Limb (tissue), 2 donors: ENCODE results near the gene NUDT5.
"Not testable (repeated sequence)": the region's sequence is repeated elsewhere in the genome, so short reads cannot be mapped to it uniquely, and the experiment has no call there.

Experiments
- DNase-seq, 2 donors: peaks; one replicate each; pipeline ENCODE4 v3.0.0-alpha.2; 2016; ENCODE audit errors: extremely low spot score in 2 of 2

NUDT5 gene

DNA sequence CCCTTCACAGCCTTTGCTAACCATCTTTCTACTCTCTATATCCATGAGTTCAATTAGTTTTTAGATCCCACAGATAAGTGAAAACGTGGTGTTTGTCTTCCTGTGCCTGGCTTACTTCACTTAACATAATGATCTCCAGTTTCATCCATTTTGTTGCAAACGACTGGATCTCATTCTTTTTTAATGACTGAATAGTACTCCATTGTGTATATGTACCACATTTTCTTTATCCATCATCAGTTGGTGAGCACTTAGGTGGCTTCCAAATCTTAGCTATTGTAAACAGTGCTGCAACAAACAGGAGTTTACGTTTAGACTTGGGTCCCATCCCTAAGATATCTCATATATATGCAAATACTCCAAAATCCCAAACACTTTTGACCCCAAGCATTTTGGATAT, 9.4 kb upstream of the NUDT5 start:
- DNase-seq, result no peak

DNA sequence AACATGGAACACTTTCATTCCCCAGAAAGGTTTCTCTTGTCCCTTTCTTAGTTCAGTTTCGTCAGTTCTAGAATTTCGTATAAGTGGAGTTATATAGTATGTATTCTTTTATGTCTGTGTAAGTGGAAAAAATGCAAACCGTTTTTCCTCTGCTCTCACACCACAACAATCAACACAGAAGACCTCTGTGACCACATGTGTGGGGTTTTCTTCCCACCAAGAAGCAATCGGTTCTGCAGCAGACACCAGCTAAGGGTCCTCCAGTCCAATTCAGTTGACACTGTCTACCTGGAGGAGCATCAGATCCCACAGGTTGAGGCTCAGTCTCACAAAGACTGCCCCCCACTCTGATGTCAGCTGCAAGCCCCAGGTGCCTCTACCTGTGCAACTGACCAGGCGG, 6.5 kb upstream of the NUDT5 start:
- no peak for DNase-seq

DNA sequence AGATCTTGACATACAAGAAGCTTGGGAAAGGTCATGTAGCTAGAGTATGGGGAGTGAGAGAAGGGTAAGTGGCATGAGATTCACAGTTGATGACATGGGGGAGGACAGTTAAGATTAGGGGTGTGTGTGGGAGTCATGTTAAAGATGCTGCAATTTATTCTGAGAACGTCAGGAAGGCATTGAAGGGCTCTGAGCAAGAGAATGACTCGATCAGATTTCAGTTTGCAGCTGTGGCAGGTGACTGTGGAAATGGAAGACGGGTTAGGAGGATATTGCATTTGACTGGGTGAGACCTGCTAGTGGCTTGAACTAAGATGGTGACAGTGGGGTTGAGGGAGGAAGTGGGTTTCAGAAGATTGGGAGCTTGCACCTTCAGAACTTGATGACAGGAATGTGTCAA, 5.9 kb upstream of the NUDT5 start:
- no peak for DNase-seq

DNA sequence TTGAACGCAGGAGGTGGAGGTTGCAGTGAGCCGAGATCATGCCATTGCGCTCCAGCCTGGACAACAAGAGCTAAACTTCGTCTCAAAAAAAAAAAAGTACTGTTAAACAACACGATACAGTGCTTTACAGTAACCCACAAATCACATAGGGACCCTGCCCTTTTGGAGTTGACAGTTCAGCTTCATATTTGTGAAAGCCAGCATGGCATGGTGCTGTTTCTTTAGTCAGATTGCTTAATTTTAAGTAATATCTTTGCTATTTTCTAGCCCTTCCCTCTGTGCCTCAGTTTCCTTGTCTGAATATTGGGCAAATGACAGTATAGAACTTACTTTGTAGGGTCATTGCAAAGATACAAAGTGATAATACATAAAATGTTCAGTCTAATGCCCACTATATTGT, 5.2 kb upstream of the NUDT5 start:
- no peak for DNase-seq

DNA sequence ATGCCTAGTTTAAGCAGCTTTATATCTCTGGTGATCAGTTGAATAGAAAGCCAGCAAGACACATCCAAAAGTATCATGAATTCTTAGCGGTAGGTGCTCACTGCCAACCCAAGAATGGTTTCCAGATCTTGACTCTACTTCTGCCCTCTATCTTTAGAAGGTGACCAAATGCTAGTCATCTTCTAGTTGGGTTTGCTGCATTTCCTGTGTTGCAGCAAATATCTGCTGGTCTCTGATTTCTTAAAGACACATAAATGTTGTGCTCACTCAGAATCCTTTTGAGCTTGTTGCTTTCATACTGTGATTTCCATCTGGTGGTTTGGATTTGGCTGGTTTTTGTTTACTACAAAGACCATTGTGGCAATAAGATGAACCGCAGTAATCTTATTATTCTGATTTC, 2.5 kb upstream of the NUDT5 start:
- DNase-seq, result no peak

DNA sequence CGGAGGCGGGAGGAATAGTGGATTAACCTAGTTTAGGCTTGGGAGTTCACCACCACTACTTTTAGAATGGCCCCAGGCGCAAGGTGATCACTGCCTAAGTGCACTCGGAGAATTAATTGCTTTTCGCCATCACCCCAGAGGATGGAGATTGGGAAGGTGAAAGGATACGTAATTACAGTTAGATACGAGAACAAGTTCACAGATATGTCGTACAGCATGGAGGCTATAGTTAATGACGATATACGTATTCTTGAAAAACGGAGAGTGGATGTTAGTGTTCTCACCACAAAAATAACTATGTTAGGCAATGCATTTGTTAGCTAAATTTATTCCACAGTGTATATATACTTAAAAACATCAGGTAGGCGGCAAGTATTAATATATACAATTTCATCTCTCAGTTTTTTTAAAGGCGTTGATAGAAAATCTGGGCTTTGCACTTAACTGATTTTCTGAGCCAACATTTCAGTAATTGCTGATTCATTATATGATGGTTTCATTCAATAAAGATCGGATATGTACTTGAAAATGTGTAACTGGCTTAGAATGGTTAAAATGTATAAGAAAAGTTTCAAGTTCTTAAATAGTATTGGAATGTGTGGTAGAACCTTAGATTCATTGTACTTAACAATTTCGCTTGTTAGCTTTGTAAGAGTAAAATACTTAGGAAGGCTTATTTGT, 980 bp upstream of the NUDT5 start:
- DNase-seq, result no peak

DNA sequence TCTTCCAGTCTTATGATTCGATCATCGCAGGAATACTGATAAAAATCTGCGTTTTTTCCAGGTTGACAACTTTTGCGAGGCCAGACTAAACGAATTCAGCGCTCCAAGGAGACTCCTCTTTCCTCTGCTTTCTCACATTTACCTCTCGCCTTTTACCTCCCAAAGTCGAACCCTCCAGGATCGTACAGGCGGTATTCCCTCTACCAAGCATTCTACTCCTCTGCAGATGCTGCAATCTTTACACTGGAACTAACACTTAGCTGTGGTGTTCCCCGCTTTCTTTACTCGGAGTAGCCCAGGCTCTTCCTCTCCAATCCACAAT, 449 bp downstream of the NUDT5 start:
- no peak for DNase-seq

DNA sequence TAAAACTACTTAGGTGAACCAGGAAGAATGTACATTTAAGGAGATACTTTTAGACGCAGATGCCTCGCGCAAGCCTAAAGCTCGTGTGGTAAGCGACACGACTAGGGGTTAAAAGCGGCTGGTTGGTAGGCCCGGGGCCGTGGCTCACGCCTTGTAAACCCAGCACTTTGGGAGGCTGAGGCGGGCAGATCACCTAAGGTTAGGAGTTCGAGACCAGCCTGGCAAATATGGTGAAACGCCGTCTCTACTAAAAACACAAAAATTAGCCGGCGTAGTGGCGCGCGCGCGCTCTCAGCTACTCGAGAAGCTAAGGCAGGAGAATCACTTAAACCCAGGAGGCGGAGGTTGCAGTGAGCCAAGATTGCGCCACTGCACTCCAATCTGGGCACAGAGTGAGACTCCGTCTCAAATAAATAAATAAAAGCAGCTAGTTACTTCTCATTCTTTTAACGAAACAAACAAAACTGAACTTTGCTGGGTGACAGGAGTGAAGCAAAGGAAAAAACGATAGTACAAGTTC, 879 bp downstream of the NUDT5 start:
- DNase-seq, result peak in 1 of 2 donors; percentile 37

DNA sequence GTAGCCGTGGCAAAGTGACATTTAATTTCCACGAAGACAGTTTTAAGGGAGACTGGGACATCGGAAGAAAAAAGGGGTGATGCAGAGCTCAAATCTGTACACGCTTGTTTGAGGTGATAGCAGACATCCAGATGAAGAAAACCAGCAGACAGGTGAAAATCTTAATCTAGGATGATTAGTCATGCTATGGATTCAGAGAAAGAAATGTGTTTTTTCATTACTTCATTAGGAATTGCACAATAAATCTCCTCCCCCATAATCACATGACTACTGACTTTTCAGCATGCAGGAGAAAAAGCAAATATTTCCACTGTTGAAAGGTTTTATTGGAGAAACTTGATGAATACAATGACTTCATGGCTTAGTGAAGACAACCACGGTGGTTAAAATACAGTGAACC, 2.5 kb downstream of the NUDT5 start:
- no peak for DNase-seq

DNA sequence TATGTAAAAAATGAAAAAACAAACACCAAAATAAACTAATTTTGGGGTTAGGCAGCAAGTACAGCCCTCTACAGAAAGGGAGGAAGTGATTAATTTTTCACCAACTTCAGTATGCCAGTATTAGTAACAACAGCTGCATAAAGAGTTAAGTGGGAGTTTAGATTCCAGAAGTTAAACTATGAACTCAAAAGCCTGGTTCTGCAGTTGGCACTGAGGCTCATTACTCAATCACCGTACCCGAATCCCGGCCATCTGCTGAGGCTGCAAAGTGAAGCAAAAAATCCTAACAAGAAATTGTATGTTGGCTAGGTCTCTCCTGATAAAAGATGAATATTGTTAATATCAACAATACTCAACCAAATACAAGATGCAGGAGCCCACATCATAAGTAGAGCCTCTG, 4.0 kb downstream of the NUDT5 start:
- no peak for DNase-seq

DNA sequence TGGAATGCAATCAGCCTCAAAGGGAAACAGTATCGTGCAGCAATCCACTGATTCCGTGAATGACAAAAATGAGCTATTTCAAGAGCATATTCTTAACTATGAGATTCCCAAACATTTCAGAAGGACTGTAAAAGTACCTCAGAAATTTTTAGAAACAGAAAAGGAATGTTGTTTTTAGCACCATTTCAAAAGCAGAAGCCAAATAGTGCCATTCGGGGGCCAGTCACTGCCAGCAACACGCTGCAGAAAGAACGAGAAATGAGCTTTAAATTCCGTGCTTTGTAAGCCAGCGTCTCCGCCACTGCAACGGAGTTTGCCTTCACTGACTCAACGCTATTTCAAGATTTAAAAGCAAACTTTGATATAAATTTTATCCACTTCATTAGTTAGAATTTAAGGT, 6.3 kb downstream of the NUDT5 start:
- no peak for DNase-seq

DNA sequence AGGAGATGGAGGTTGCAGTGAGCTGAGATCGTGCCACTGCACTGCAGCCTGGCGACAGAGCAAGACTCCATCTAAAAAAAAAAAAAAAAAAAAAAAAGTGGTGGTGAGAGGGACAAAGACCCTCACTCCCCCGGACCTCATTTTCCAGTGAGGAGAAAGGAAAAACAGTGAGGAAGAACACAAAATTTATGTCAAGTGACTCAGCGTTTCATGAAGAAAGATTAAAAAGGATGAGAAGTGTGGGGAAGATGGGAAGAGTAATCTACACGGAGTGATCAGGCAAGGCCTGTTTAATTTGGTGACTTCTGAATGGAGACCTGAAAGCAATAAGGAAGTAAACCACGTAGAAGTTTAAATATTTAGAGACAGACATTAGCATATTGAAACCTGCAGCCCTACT, 7.0 kb downstream of the NUDT5 start:
- no peak for DNase-seq

DNA sequence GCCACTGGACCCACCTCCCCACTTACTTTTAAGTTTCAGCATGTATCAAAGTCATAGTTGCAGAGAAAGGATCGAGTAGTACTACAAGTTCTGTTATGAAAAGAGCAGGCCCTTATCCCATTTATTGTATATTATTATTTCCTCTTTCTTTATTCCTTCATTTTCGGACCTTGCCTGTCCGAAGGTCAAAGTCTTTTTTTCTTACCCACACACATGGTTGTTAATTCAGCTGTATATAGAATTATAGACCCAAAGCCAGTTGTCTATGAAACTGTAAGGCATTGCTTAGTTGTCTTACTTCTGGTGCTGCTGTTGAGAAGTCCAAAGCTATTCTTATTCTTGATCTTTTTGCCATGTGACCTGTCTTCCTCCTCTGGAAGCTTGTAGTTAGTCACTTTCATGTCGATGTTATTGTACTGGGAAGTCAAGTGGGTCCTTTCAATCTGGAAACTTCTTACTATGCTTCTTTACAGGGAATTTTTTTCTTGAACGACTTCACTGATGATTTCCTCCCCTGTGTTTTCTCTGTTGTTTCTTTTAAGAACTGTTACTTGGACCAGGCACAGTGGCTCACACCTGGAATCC, 8.3 kb downstream of the NUDT5 start:
- DNase-seq, result no peak

DNA sequence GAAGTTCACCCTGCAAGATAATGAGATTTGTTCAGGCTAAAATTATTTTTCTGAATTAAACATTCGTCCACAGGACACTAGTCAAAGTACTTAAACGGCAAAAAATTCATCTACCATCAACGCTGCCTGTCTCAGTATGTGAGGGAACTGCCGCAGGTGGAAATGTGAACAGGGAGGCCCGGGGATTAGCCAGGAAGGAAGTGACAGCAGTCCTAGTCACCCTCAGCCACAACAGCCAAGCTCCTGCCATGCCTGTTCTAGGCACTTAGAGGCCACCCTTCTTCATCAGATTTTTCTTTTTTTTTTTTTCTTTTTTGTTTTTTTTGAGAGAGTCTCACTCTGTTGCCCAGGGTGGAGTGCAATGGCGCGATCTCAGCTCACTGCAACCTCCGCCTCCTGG, 9.4 kb downstream of the NUDT5 start:
- no peak for DNase-seq

DNA sequence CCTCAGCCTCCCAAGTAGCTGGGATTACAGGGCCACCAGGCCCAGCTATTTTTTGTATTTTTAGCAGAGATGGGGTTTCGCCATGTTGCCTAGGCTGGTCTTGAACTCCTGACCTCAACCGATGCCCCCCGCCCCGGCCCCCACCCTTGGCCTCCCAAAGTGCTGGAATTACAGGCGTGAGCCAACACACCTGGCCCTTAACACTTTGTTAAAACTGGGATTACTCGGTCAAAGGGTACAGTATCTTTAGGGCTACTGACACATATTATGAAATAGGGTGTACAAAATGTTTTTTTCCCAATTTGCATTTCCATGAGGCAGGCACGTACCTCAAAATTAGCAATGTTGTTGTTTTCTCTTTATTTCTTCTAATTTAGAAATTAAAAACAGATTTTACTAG, 11.5 kb downstream of the NUDT5 start:
- DNase-seq, result no peak

DNA sequence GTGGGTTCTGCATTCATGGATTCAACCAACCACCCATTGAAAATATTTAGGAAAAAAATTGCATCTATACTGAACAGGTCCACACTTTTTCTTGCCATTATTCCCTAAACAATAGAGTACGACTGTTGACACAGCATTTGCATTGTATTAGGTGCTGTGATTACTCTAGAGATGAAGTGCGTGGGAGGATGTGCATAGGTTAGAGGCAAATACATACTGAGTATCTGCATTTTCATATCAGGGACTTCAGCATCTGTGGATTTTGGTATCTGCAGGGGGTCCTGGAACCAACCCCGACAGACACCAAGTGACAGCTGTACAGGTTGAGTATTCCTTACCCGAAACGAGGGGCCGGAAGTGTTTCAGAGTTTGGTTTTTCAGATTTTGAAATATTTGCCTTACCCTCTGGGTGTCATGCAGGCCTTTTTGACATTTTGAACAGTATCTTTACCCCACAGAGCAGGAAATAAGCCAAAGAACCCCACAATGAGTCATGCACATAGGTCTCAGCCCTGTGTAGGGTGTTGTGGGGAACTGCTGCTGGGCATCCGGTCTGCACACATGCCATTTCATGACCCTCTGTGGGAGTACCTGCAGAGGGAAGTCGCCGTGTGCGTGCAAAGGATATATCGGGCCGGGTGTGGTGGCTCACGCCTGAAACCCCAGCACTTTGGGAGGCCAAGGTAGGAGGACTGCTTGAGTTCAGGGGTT, 14.5 kb downstream of the NUDT5 start:
- no peak for DNase-seq

DNA sequence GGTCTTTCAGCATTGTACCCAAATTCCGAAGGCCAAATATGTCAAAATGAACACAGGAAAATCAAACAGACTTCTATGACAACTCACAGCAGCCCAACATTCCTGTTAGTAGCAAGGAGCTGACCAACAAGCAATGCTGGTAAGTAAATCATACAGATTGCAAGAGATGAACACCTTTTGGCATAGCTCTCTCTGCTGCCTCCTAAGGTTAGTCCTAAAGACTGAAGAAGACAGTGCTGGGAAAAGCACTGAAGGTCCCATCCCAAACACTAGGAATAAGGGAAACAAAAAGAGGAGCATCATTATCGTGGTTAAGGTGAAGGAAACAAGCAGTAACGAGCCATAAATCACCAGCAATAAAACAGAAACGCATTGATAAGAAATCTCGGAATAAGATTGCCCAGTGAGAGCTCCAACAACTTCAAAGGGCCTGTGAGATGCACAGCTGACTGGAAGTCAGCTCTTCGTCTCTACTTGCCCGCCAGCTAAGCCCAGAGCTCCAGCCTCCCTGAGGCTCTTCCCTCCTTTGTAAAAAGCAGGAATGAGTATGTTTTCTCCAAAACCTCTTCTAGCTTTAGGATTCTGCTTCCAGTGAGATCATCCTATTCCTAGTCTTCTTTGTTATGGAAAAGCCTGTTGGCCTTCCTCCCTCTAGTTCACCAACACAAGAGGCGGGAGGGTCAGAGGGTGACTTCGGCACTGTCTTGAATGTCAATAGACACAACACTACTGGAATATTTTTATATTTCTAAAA, 15.3 kb downstream of the NUDT5 start:
- no peak for DNase-seq

DNA sequence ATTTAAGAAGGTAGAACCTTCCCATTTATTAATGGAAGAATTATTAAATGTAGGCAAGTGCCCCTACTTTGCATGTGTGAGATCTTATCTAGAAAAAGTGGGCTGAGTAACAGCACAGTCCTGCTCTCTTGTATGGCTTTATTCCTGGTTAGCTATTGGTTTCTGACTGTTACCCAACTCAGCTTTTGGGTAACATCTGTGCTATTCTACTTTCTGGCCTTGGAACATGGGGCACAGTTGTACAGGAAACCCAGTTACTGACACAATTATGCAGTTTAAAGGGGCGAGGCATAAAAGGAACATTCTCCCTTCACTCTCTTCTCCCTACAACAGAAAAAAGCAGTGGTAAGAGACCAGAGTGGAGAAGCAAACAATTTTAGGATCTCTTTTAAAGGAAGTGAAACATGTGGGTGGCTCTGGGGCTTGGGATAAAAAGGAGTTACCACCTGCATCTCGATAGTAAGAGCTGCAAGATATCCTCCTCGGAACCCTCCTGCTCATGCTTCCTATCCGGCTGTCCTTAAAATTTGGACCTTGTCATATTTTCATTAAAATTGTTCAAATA, 16.0 kb downstream of the NUDT5 start:
- no peak for DNase-seq

DNA sequence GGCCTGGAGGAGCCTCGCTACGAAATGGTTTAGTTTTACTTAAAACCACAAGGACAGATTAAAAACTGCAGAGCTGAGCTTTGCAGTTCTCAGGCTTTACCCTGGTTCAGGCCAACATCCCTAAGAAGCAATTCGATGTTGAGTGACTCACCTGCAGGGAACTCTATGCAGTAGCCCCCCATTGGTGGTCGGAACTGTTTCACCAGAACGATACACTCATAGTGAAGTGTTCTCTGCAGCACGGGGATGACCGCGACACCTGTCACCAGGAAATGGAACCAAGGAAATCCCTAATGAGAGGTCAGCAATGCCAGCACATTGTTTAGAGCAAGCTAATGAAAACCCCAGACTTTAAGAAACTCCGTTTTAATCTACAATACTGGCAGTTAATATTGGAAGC, 18.0 kb downstream of the NUDT5 start:
- no peak for DNase-seq

DNA sequence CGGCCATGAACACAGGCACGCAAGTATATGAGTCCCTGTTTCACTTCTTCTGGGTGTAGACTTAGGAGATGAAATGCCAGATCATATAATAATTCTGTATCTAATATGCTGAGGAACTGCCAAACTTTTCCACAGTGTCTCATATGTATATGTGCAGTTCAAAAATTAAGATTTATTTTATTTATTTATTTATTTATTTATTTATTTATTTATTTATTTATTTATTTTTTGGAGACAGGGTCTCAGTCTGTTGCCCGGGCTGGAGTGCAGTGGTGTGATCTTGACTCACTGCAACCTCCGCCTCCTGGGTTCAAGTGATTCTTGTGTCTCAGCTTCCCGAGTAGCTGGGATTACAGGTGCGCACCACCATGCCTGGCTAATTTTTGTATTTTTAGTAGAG, 24.2 kb downstream of the NUDT5 start:
- not testable (repeated sequence) for DNase-seq

DNA sequence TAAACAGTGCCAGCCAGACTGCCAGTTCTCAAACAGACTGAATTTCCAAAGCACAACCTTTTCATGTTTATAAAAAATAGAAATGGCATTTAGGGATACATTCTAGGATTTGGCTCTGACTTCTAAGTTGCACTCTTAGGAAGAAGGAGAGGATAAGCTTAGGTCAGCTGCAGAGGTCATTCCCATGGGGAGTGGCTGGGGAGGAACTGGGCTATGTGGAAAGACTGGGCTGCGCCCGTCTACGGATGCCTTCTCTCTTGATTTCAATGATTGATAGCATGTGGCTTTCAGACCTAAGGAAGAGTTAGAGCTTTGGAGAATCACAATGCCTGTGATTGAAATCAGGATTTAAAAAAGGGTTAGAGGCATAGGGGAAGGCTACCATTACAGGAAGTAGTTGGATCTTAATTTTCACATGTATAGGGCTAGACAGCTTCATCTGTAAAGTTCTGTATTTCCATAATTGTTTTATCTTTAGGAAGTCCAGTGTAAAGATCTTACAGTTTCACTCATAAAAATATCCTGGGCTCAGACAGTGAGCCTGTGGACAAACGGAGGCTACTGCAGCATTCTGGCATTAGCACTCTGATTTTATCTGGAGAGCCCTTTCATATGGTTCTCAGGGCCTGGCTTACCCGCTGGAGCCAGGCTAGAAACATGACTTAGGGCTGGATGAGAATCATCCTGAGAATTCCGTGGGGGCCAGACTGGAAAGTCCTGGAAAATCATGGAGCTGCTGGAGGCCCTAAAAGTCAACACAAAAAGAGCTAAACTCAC, 29.5 kb downstream of the NUDT5 start:
- DNase-seq, result no peak
